Chondrocyte (in vitro differentiated cells): ENCODE data around the gene KCNQ5. TPM values are rescaled to one million over a fixed set of nuclear protein-coding genes. Genes with fewer than 3 reads are reported as not detected.
A peak's percentile ranks its signal among the peaks of the same experiment; 100 is the strongest.

Source experiments
- DNase-seq: peaks from one replicate; pipeline ENCODE4 v3.0.0; 2021; ENCODE audit warnings: mixed read lengths, low spot score
- H3K27ac Mint-ChIP-seq: one replicate; pipeline ENCODE4 v1.8.0; 2021; ENCODE audit warnings: mild to moderate bottlenecking, moderate library complexity, mixed read lengths; ENCODE audit not compliant: unreplicated experiment
- H3K27me3 Mint-ChIP-seq: 2 replicates; pipeline ENCODE4 v1.8.0; 2021; ENCODE audit warnings: low read depth, mixed read lengths
- H3K36me3 Mint-ChIP-seq: 2 replicates; pipeline ENCODE4 v1.8.0; 2021; ENCODE audit warnings: low read depth, mixed read lengths
- H3K4me1 Mint-ChIP-seq: 2 replicates; pipeline ENCODE4 v1.8.0; 2021; ENCODE audit warnings: low read depth, mild to moderate bottlenecking, mixed read lengths
- H3K4me3 Mint-ChIP-seq: one replicate; pipeline ENCODE4 v1.8.0; 2021; ENCODE audit warnings: mild to moderate bottlenecking, moderate library complexity, mixed read lengths; ENCODE audit not compliant: unreplicated experiment
- H3K9me3 Mint-ChIP-seq: 2 replicates; pipeline ENCODE4 v1.8.0; 2021; ENCODE audit warnings: low read depth, mixed read lengths
- CTCF ChIP-seq: fragments of 200-600 bp; sonication (generic); IDR thresholded peaks from 2 replicates; pipeline ENCODE4 v1.5.0; 2021; ENCODE audit warnings: antibody characterized with exemption, mild to moderate bottlenecking, moderate library complexity
- total RNA-seq: library from RNA; stranded (reverse); gene quantifications from 3 replicates; pipeline ENCODE4 v1.2.1, GENCODE V29; 2021

Gene KCNQ5
- total RNA-seq, 1 donor from 2014 or later, result 4.1 TPM

- Mint-ChIP-seq H3K27ac (no peak overlapping the region), H3K9me3 (no peaks in the 10 kb centered on the region), H3K4me1 (peaks cover 41% of the 10 kb centered on the region)
These were observed 120.3 kb downstream of the KCNQ5 start for GRCh38 chr6:72742001-72742673.

GRCh38 chr6:72746276-72746675 lies 124.4 kb downstream of the KCNQ5 start:
- Mint-ChIP-seq H3K4me3 (no peak overlapping the region), H3K27ac (peak overlapping the region; percentile 82), H3K27me3 (no peaks in the 10 kb centered on the region), H3K9me3 (no peaks in the 10 kb centered on the region), H3K4me1 (peaks cover 45% of the 10 kb centered on the region), H3K36me3 (no peaks in the 10 kb centered on the region)
- no peak for DNase-seq
- no peak for TF ChIP-seq CTCF

More at GRCh38 chr6:72742001-72742673, 120.3 kb downstream of the KCNQ5 start:
- no peak for TF ChIP-seq CTCF
- no peak overlapping the region for H3K4me3 Mint-ChIP-seq
- no peak for DNase-seq
- H3K27me3 Mint-ChIP-seq, result no peaks in the 10 kb centered on the region
- H3K36me3 Mint-ChIP-seq, result no peaks in the 10 kb centered on the region

DNA sequence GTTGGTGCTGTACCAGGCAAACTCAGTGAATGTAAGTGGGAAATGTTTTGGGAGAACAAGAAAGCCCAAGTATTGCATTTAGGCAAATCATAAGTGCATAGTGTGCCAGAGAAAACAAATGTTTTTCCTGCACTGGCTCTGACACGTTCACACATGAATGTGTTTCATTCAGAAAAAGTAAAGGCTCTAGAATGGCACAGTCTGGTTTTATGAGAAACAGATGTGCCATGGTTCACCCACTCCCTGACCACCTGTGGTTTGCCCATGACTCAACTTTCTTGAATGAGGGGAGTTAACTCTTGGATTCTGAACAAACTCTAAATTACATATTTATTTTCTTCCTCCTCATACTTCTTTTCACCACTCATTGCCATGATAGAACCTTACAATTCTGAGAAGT lies 126.9 kb downstream of the KCNQ5 start:
- Mint-ChIP-seq H3K36me3 (no peaks in the 10 kb centered on the region), H3K4me3 (no peak overlapping the region), H3K9me3 (no peaks in the 10 kb centered on the region), H3K27me3 (no peaks in the 10 kb centered on the region), H3K4me1 (peaks cover 37% of the 10 kb centered on the region), H3K27ac (no peak overlapping the region)
- TF ChIP-seq CTCF, result peak; percentile 19
- DNase-seq, result no peak

DNA sequence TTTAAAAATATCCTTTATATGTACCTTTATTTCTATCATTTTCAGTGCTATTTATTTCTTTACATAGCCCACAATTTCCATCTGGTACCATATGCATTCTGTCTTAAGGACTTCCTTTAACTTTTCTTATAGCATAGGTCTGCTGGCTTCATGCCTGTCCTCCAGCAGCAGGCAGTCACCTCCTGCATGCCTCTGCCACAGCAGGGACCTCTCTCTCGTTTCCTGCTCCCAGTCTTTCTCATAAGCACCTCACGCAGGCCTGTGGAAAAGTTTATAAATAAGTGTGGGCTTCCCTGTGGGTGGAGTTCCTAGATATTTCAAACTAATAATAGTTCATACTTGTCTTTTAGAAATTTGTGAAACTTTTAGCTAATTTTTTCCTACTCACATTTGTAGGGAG lies 133.9 kb downstream of the KCNQ5 start:
- Mint-ChIP-seq H3K9me3 (peaks cover 5% of the 10 kb centered on the region), H3K36me3 (no peaks in the 10 kb centered on the region), H3K4me1 (peaks cover 34% of the 10 kb centered on the region), H3K27ac (no peak overlapping the region), H3K27me3 (no peaks in the 10 kb centered on the region), H3K4me3 (no peak overlapping the region)
- TF ChIP-seq CTCF, result no peak
- DNase-seq, result no peak

GRCh38 chr6:72757048-72757447 lies 135.2 kb downstream of the KCNQ5 start:
- Mint-ChIP-seq H3K4me3 (no peak overlapping the region), H3K36me3 (no peaks in the 10 kb centered on the region), H3K9me3 (peaks cover 5% of the 10 kb centered on the region), H3K27ac (no peak overlapping the region), H3K4me1 (peaks cover 34% of the 10 kb centered on the region), H3K27me3 (no peaks in the 10 kb centered on the region)
- no peak for DNase-seq
- TF ChIP-seq CTCF, result no peak
